GM18502 (cell line): ENCODE data around the gene PBX3.

Experiments
- ATAC-seq: cut with Tn5 transposase; IDR thresholded peaks from one replicate; pipeline ENCODE4 v1.9.1; 2021; ENCODE audit warnings: mild to moderate bottlenecking; ENCODE audit not compliant: unreplicated experiment, poor library complexity

PBX3 gene

DNA sequence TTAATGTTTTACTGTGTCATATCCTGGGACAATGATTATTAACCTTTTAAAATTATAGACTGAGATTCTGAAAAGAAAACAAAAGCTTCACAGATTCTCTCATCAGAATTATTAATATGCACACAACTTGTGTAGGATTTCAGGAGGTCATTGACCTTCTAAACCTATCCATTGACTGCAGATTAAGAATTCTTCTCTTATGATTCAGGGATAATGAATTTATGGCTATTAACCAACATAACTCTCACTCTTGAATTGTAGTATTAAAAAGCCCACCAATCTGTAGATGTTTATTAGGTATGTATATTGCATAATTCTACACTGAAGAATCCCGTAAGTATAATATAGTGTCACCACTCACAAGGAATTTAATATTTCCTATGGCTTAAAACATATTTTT, 179.8 kb downstream of the PBX3 start:
- no peak for ATAC-seq

DNA sequence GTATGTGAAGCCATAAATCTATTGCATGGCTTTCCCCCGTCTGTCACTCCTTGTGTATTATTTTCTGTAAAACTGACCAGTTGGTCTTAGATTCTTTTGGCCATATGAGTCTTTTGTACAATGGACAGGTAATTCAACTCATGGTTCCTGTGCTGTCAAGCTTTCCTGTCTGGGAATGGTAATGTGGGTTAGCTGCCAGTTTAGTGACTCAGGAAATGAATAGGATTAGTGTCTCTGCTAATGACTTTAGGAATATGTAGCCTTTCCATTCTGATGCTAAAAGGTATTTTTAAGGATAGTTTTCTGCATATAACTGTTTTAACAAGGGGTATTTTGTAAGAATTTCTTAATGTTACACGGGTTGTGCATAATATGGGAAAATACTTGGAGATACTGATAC, 182.7 kb downstream of the PBX3 start:
- no peak for ATAC-seq

DNA sequence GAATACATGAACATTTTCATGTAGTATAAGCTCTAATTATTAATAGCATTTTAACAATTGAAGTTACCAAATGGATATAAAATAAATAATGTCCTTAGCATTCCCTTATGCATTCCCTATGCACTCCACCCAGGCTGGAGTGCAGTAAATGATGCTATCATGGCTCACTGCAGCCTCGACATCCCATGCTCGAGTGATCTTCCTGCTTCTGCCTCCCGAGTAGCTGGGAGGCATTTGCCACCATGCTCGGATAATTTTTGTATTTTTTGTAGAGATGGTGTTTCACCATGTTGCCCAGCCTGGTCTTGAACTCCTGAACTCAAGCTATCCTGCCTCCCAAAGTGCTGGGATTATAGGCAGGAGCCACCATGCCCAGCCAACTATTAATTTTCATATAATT, 184.0 kb downstream of the PBX3 start:
- no peak for ATAC-seq

DNA sequence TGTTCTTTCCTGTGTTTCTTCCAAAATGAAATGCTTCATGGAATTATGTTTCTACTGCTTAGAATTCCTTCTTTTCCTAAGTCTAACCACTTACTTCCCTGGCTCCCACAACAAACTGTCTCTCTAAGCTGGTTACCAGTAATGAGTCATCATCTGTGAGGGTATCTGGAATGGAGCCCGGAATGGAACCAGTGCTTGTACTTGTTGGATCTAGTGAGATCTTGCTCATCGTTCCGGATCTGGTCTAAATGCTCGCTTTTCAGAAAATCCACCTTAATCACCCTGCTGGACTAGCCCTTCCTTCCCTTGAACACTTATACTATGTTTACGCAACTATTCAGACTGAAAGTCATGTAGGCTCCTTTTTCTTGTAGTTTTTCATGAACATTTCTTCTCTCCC, 184.8 kb downstream of the PBX3 start:
- ATAC-seq, result no peak

DNA sequence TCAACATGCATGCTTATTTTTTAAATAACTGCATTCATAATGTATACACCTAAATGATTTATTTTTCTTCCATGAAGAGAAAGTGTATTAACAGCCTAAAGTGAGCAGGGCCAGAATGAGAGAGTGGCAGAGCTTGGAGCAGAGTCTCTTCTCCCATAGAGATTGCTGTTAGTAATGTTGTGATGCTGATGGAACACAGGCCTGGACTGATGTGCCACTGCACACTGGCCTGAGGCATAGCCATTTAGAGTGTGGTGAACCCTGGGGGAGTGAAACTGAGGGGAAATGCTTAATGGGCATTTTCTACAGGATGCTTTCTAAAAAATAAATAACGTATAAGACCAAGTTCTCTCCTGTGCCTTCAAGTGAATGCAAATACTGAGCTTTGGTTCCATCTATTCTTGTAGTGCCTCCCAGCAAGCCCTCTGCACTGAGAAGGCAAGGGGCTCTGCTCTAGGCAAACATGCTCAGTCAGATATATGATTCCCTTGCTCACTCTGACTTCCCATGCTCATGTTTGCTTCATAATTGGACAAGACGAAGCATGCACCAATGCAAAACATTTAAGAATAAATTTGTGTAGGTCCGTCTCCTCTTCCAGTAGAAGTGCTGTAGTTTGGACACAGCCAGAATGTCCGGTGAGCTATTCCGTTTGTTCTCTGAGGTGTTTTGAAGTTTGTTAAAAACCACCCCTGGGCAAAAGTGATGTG, 185.7 kb downstream of the PBX3 start:
- no peak for ATAC-seq

DNA sequence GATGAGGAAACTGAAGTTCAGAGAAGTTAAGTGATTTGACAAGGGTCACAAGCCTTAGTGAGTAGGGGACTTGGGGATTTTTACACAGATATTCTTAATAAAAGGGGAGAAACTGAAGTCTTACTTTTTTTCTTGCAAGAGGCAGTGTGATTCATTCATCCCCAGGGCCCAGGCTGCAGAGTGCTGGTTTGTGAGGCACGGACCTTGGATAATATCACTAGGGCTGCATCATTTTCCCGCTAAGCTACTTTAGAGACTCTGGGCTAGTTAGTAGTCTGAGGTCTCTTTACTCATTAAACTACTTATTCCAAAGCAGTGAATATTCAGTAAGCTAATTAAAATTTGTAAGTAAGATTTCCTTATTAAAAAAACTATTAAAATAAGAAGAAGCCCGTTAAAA, 195.0 kb downstream of the PBX3 start:
- ATAC-seq, result no peak

DNA sequence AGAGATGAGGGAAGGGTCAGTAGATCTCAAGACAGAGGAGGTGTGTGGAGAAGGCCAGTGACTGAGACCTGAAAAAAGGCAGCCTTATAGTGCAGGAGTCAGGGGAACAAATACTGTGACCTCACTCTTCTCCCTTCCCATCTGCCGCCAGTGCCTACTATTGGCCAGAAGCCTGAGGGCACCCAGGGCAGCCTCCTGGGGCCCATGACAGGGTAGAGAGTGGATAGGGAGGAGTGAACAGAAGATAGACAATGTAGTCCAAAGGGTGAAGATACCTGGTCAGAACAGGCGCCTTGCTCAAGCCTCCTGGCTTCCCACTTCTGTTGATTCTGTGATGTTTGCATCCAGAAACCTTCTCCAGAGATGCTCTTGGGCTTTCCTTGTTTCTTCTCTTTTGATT, 196.7 kb downstream of the PBX3 start:
- no peak for ATAC-seq

DNA sequence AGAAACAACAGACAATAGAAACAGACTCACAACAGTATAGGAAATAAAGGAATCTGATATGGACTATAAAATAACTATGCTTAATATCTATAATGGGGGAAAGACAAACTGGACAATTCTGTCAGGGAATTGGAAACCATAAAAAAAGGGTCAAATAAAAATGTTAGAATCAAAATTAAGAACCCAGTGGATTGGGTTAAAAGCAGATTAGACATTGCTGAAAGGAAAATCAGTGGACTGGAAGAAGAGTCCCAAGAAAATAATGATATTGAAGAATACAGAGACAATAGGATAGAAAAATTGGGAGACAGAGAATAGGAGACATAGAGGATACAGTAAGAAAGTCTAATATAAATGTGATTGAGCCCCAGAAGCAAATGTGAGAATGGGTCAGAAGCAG, 199.2 kb downstream of the PBX3 start:
- ATAC-seq, result no peak

DNA sequence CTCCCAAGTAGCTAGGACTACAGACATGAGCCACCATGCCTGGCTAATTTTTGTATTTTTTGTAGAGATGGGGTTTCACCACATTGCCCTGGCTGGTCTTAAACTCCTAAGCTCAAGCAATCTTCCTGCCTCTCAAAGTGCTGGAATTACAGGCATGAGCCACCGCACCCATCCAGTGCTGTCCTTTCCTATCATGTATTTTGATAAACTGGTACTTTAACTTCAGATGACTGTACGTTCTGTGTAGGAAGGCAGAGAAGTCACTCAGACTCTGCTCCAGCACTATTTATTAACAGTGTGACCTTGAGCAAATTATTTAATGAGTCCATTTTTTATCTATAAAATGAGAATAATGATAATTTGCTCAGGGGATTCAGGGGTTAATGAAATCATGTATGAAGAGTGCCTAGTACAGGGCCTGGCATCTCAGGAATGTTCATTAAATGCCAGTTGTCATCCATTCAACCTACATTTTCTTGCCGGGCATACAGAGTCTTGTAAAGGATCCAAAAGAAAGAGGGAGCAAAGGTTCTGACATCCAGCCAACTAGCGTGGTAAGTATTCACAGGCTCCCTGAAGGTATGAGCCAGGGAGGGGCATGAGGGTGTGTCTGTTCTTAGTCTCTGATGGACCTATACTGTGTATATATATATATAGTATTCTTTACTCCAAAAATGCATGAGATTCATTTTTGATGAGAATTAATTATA, 201.9 kb downstream of the PBX3 start:
- no peak for ATAC-seq

DNA sequence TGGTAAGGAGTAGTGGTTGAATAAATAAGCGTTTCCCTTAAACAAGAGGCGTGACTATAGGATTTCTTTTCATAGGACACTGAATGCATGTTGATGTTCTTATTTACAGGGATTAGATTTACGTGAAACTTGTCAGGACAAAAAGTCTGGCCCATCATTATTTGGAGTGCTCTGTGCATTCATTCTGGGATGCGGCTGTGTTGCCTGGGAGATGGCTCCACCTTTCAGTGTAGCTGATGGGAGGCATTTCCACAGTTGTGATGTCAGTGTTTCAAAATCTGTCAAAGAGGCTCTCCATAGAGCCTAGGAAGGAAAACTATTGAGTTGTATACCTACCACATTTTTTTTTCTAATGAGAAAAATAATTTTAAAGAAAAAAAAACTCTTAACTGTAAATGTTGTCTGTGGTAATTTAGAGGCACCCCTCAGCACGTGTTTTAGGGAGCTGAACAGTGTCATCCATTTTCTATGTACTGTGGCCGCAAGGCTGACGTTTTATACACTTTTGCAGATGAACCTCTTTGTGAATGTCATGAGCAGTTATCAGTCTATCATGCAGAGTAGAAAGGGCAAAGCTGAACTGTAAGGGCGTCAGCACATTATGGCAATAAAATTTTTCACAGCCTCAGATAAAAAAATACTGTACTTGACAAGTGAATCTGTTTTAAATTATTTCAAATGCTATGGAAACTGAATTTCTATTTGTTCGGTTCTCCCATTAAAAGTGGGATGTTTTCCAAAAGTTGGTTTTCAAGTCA, 202.7 kb downstream of the PBX3 start:
- ATAC-seq, result no peak

DNA sequence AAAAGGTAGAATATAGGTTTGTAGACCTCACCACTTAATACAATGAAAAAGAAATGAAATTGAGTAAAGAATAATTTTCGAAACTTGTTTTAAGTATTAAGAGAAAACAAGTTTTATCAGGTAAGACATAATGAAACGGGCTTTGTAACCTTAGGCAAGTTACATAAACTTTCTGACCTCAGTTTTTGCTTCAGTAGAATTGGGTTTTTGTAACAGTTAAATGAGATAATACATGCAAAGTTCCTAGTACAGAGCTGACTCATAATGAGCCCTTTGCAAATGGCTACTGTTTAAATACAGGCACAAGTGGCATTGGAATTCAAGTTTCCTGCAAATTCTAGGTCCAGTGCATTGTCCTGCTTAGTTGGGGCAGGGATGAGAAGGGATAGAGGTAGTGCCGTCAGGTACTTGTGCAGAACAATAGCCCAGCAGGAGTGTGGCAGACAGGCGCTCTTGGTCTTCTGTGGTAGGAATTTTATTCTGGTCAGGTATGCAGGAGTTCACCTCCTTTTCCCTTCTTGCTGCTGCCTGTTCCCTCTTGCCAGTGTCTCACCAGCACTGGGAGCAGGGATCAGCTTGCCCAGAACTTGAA, 203.8 kb downstream of the PBX3 start:
- no peak for ATAC-seq

DNA sequence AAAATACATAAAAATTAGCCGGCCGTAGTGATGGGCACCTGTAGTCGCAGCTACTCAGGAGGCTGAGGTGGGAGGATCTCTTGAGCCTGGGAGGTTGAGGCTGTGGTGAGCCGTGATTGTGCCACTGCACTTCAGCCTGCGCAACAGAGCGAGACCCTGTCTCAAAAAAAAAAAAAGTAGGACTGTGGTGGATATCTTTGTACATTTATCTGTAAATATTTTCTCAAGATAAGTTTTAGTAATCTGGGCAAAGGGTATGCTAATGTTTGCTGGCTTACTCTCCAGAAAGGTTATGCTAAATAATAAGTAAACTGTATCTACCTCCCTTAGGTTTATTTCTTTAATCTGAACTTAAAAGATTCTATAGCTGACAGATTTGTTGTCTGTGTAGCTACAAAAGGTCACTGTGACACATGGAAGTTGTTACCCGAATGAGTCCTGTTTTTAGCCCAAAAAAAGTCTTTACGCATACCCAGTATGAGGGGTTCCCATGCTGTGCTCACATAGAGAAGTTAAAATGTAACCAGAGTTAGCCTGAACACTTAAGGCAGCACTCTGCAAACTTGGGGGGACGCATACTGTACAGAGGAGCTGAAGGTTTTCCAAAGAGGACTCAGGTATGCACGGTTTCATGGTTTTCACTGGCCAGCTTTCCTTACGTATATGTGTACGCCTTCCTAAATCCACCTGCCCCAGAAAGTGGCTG, 206.3 kb downstream of the PBX3 start:
- no peak for ATAC-seq

DNA sequence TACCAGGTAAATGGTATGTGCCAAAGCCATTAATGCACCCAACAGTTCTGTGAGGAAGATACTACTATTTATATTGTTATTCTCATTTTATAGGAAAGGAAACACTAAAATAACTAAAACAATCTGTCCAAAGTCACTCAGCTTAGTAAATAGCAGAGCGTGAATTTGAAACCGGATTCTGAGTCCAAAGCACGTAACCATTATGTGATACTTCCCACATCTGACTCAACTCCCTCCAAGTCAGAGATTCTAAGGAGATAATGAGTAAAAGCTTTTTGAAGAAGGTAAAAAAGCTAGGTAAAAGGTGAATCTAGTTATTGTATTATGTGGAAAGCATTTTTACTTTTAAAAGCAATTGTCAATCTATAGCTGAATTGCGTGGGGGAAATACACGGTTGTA, 208.9 kb downstream of the PBX3 start:
- ATAC-seq, result no peak

DNA sequence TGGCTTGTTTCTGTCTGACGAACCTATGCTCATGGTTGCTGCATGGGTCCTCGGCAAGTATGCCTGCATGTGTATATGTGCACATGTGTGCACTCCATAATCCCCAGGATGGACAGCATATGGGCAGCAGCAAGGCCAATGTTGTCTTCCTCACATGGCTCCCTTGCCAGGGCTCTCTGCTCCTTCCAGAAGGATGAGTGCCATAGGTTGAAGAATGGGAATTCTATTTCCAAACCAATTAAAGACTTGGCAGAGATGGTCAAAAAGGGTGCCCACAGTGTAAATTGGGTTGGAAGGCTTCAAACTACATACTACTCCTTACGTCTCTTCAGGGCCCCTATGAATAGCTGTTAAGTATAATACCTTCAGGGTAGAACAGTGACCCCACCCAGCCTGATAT, 212.1 kb downstream of the PBX3 start:
- no peak for ATAC-seq

DNA sequence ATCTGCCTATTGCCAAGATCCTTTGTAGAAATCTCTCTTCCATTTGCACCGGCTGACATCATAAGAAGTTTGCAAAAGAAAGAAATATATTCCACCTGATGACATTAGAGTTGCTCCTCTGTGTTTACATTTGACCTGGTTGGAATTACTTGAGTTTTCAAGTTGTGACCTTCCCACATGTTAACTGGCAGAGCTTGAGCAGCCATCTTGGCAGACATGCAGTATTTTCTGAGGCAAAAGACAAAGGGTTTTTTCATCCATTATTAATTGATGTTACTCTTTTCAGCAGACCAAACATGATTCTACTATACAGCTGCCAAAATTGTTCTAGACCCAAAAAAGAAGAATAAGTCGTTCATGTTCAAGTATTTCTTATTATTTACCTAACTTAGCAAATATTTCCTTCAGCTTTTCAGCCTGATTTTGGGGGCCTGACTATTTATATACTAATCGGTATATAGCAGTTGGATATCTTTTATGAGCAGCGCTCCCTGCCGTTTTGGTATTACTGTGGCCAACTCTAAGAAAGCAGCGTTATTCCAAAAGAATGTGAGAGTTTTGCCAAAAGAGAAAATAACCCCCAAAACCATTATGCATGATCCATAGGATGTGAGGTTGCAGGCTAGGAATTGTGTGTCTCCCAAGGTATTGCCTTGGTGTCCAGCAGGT, 212.9 kb downstream of the PBX3 start:
- no peak for ATAC-seq

DNA sequence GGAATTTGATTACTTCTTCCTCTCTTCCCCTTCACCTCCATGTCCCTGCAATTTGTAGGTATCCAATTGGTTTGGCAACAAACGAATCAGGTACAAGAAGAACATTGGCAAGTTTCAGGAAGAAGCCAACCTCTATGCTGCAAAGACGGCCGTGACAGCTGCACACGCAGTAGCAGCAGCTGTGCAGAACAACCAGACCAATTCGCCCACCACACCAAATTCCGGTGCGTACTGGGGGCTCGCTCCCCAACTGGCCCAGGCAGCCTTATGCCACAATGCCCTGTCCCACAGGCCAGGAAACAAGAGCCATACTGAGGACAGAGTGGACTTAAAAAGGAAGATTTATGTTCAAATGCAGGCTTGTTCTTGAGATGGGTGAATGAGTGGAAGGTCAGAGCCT, 213.5 kb downstream of the PBX3 start:
- ATAC-seq, result no peak

DNA sequence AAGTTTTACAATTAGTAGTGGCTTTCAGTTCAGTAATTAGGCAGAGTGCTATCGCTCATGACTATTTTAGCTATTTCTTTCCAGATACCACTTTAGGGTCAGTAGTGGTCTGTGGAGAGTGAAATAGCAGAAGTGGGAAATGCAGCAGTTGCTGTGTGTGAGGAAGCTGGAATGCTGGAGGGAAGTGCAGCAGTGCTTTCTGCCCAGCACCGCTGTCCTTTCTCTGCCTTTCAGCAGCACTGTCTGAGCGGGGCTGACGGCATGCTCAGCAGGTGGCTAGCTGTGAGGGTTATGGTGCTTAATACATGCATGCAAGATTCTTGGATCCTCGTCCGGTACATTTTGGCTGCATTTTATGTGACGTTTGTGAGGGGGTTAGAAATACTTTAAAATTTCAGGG, 213.9 kb downstream of the PBX3 start:
- ATAC-seq, result no peak

DNA sequence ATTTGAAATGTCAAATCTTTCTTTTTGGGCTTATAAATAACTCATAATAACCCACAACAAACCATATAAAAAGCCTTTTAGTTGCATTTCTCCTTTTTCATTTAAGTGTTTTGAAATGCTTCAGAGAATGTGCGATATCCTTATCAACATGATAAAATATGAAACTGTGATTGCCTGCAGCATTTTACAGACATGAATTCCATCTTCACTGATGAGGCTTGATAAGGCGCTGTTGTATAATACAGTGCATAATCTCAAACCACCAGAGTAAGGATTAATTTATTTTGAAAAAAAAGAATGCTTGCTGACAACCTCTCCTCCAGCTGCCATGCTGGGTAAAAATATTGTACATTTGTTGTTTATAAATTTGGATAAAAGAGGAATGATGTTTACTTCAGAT, 216.8 kb downstream of the PBX3 start:
- ATAC-seq, result no peak

DNA sequence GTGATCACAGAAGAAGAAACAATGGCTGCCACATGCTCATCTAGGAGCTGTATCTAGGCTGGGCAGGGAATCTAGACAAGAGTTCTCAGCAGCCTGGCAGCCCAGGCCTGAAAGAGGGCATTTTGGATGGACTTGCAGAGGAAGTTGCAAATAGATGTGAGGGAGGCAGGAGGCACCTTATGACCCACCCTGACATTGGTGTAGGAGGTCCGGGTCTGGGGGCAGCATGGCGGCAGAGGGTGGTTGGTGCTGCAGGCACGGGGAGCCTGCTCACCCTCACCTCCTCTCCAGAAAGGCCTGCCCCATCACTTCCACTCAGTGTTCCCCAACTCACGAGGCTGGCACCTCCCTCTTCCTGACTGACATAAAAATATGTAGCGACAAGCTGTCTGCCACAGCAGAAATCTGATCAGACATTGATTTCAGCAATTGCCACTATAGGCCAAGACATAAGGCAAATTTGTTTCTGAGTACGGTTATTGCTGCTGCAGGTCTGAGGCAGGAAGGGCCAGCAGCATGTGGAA, 217.6 kb downstream of the PBX3 start:
- ATAC-seq, result no peak

DNA sequence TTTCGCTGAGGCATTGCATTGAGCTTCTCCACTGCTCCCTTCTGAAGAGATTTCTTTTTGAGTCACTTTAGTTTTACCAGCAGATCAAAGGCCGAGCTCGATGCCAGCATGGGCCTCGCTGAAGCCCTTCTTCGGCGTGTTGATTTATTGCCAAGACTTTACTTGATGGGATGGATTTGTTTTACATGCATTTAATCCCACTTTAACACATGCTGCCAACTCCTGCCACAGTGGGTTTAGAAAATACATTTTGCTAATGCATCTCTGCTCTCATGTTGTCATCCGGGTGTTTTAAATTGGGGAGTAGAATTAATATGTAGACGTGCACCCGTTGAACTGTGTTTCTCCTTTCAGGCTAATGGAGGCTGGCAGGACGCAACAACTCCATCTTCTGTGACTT, 218.3 kb downstream of the PBX3 start:
- ATAC-seq, result no peak
